CD4-positive, alpha-beta T cell treated with Interleukin-2 at 100 ng/mL for 4 hours (primary cell): ENCODE data around the gene COX19.
"Not testable (repeated sequence)": the region's sequence is repeated elsewhere in the genome, so short reads cannot be mapped to it uniquely, and the experiment has no call there.

Experiments
- DNase-seq: peaks from one replicate; pipeline ENCODE4 v3.0.0-alpha.2; 2020; ENCODE audit warnings: low spot score

Gene COX19

DNA sequence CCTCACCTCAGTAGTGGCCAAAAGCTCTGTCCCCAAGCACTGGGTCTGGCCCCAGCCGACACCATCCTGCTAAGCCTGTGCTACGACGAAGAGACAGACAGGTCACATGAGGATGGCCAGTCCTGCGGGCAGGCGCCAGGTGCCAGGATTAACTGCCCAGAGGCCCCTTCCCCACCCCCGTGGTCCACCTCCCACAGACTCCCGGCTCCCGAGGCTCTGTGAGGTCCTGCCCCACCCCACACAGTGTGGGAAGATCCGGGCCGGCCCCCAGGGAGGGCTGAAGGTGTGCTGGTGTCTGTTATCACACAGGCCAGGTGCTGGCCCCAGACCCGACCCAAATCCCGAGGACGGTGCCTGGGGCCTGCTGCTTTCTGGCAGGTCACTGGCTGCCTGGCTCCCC, 34.9 kb upstream of the COX19 start:
- DNase-seq = no peak

GRCh38 chr7:1009747-1010146, 34.4 kb upstream of the COX19 start:
- no peak for DNase-seq

GRCh38 chr7:1008733-1009363, 33.5 kb upstream of the COX19 start:
- DNase-seq = no peak

- no peak for DNase-seq
These were observed 32.6 kb upstream of the COX19 start for GRCh38 chr7:1007901-1008300.

DNA sequence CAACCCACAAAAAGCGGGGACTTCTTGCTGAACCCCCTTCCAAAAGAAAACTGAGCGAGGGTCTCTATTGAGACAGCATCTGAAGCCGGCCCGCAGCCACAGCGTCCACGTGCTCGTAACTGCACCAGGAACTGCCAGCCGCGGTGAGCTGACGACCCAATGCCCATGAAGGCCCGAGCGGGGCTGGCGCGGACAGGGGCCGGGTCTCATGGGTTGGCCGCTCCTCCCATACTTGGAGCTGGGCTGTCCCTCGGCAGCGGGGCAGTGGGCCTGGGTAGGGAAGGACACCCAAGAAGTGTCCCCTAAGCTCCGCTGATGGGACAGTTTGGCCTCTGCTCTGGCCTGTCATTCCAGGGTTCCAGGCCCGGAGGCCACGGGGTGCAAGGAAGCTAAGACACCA, 30.0 kb upstream of the COX19 start:
- DNase-seq = no peak

GRCh38 chr7:1004018-1004852, 28.9 kb upstream of the COX19 start:
- no peak for DNase-seq

GRCh38 chr7:1002445-1002844, 27.1 kb upstream of the COX19 start:
- not testable (repeated sequence) for DNase-seq

DNA sequence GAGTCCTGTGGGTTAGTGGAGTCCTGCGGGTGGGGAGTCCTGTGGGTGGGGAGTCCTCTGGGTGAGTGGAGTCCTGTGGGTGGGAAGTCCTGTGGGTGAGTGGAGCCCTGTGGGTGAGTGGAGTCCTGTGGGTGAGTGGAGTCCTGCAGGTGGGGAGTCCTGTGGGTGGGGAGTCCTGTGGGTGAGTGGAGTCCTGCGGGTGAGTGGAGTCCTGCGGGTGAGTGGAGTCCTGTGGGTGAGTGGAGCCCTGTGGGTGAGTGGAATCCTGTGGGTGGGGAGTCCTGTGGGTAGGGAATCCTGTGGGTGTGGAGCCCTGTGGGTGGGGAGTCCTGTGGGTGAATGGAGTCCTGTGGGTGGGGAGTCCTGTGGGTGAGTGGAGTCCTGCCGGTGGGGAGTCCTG, 26.7 kb upstream of the COX19 start:
- DNase-seq = not testable (repeated sequence)

- DNase-seq = not testable (repeated sequence)
These were observed 25.9 kb upstream of the COX19 start for GRCh38 chr7:1001069-1001770.

- no peak for DNase-seq
These were observed 24.9 kb upstream of the COX19 start for GRCh38 chr7:999941-1000935.

DNA sequence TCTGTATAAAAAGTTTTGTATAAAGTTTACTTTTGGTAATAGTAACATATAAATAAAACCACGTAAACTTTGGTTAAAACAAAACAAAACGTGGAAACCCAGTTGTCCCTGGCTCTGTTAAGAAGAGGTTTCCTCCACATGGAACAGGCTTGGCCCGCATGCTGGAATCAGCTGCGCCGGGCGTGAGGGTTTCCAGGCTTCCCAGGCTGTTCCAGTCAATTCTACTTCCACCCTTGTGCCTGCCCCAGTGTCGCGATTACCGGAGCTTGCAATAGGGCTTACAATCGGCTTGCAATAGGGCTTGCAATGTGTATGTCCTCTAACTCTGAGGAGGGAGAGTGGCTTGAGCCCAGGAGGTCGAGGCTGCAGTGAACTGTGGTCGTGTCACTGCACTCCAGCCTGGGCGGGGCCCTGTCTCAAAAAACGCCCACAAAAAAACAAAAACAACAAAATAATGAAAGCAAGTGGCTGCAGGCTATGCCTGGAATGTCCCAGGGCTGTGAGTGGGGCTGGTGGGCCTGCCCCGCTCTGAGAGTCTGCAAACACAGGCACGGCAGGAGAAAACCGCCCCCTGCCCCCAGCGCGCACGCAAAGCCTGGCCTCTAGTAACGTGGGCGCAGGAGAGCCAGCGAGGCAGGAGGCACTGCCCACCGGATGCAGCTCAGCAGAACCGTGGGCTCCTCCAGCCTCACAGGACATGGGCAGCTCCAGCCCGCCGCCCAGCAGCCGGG, 24.0 kb upstream of the COX19 start:
- DNase-seq = no peak

- DNase-seq = no peak
These were observed 22.4 kb upstream of the COX19 start for GRCh38 chr7:997404-998395.

DNA sequence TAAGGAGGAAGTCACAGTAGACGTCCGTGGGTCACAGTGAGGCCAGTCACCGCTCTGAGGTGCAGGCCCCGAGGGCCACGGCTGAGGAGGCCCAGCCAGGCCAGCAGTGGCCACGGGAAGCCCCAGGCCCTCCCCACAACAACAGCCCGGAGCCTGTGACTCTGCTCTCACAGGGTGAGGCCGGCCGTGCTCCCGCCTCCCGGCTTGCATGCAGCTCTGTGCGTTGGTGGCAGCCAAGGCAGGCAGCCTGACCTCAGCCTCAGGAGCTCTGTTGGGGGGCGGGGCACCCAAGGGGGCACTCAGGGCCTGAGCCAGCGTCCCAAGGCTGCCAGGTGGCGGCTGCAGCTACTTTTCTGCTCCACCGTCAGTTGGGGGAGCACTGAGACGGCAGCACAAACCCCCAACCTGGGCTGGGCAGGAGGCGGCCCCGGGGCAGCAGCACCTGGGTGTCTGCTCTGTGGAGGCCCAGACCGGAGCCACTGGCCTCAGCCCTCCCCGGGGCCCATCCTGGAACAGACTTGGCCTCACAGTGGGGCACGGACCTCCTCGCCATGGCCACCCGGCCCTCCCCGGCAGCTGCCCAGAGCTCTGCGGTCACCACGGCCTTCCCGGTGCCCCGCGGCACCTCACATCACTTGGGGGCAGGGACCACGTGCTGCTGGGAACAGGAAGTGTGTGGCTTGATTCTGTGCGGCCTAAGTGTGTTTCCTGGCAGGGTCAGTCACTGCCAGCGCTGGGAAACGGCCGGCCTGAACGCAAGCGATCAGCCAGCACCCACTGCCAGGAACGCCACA, 20.9 kb upstream of the COX19 start:
- no peak for DNase-seq

DNA sequence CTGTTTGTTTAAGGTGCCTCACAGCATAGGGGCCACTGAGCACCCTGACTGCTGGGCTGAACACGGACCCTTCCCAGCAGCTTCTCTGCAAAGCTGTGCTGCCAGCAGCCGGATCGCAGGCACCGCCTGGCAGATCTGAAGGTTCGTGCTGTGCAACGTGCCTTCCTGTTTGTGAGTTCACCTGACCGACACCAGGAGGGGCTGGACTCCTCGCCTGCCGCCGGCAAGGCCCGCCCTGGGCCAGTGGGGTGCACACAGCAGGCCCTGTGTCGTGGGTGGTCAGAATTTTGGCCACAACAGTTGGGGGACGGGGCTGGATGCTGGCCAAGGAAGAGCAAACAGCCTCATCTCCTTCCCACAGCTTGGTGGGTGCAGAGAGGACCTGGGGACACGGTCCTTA, 20.2 kb upstream of the COX19 start:
- DNase-seq = no peak

DNA sequence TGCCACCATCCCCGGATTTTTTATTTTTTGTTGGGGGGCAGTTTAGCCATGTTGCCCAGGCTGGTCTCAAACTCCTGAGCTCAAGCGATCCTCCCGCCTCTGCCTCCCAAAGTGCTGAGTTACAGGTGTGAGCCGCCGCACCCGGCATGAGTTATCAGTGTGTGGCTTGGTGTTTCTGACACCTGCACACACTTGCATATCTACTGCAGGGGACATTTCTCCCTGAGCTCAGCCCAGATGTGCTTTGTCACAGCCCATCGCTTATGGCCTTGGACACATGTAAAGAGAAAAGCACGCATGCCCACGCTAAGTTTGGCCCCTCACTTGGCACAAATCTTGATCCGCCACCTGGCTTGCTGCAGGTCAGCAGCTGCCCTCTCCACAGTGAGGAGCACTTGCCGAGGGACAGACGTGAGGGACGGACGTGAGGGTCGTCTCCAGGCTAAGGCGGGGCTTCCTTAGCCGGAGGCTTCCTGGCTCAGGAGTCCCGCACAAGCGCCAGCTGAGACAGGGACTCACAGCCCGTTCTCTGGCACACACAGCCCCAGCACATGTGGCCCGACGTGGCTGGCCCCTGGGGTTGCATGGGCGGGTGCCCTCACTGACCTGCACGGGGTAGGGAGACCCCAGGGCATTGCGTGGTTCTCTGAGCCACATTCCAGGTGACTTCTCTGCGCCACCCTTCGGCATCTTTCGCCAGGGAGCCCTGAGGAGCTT, 19.4 kb upstream of the COX19 start:
- DNase-seq = no peak

DNA sequence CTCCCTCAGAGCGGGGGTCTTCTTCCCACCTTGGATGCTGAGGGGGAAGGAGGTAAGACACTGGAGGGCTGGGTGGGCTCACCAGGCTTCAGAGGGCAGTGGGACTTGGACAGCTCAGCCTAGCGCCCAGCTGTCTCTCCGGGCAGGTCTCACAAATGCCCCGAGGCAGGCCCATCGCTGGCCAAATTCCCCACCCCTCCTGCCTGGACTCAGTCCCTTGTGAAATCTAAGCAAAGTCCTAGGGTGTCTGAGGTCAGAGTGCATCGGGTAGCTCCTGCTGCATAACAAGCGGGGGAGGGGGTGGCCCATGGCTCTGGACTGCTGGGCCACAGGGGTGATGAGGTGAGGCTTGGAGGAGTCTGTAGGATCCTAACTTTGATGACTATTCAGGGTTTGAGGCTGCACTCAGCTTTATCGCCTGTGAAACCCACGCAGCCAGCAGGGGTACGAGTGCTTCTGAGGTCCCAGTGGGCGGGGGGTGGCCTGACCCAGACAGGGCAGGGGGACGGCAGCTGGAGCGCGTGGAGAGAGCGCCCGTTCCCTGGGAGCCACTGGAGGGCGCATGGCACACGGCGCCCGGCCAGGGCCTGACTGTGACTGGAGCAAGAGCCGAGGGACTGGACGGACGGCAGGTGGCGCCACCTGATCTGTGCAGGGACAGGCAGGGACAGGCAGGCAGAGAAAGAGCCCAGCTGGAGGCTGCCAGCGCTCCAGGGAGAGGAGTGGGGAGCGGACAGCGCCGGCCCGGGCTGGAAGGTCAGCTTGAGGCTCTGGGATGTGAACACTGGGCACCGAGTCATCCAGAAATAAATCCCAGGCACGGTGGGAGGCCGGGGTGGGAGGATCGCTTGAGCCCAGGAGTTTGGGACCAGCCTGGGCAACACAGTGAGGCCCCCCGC, 17.6 kb upstream of the COX19 start:
- DNase-seq = peak; percentile 94
